Hepatocyte (in vitro differentiated cells): Measurements from ENCODE around the gene PHACTR3.

Experiments
- CTCF ChIP-seq: fragments of 200-600 bp; sonication (generic); IDR thresholded peaks from 2 replicates; pipeline ENCODE4 v1.5.1; 2016; ENCODE audit warnings: antibody characterized with exemption, mild to moderate bottlenecking; ENCODE audit not compliant: poor library complexity
- EZH2 ChIP-seq: fragments of 200-600 bp; sonication (generic); IDR thresholded peaks from 2 replicates; pipeline ENCODE4 v1.6.1; 2016; ENCODE audit warnings: antibody characterized with exemption, mild to moderate bottlenecking, borderline replicate concordance

GRCh38 chr20:59718071-59718470, 113.7 kb downstream of the PHACTR3 start:
- TF ChIP-seq CTCF (no peak), EZH2 (no peak)
